MM.1S (cell line): ENCODE data around the gene WDR1.

Source experiments
- CTCF ChIP-seq: fragments of 300-600 bp; sonication (generic); IDR thresholded peaks from 2 replicates; pipeline ENCODE4 v1.5.1; 2016; ENCODE audit warnings: antibody characterized with exemption, low read length, mixed read lengths
- EZH2 ChIP-seq: fragments of 300-600 bp; sonication (generic); optimal IDR thresholded peaks from 2 replicates; pipeline ENCODE3; 2017; ENCODE audit warnings: low read depth, mild to moderate bottlenecking, antibody characterized with exemption, low read length, mixed read lengths
- EZH2phosphoT487 ChIP-seq: fragments of 300-600 bp; sonication (generic); IDR thresholded peaks from 2 replicates; pipeline ENCODE4 v1.6.1; 2018; ENCODE audit warnings: antibody characterized with exemption, low read length

- TF ChIP-seq EZH2 = no peak
- no peak for TF ChIP-seq CTCF
- TF ChIP-seq EZH2phosphoT487 = no peak
Observed at GRCh38 chr4:10082459-10083272, 33.9 kb downstream of the WDR1 start.
